ENCODE results near the gene CDC16. TPM values are rescaled to one million over a fixed set of nuclear protein-coding genes. Genes with fewer than 3 reads are reported as not detected.
A peak's percentile ranks its signal among the peaks of the same experiment; 100 is the strongest.
"Not testable (repeated sequence)": the region's sequence is repeated elsewhere in the genome, so short reads cannot be mapped to it uniquely, and the experiment has no call there.

The CDC16 gene
- total RNA-seq, 2 donors from 2014 or later = 44.5 to 45.1 TPM

- DNase-seq (no peak), ATAC-seq (no peak)
- intact Hi-C loops (cut with DNase I, micrococcal nuclease) = loop anchor here in 1 of 2 donors (2.0 kb wide), 1 partner anchor 275 kb away; no protein-coding TSS in a partner anchor
Measured at GRCh38 chr13:114226088-114226487, 8.6 kb upstream of the CDC16 start.

GRCh38 chr13:114226699-114227323 is 7.9 kb upstream of the CDC16 start:
- ATAC-seq (peak; percentile 96), DNase-seq (peak; percentile 72 to 92)
- intact Hi-C loops (cut with DNase I, micrococcal nuclease) = loop anchor here in 1 of 2 donors (2.0 kb wide), 1 partner anchor 276 kb away; no protein-coding TSS in a partner anchor

DNA sequence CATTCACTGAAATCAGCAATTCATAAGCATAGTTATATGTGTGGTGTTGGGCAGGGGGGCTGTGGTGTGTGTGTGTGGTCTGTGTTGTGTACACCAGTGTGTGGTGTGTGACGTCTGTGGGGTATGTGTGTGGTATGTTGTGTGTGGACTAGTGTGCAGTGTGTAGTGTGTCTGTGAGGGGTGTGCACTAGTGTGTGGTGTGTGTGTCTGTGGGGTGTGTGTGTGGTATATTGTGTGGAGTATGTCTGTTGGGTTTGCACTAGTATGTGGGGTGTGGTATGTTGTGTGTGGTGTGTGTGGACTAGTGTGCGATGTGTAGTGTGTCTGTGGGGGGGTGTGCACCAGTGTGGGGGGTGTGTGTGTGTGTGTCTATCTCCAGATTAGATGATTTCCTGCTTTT is 7.2 kb upstream of the CDC16 start:
- no peak for DNase-seq
- intact Hi-C loops (cut with DNase I, micrococcal nuclease) = loop anchor here in 1 of 2 donors (2.0 kb wide), 1 partner anchor 277 kb away; no protein-coding TSS in a partner anchor
- no peak for ATAC-seq

DNA sequence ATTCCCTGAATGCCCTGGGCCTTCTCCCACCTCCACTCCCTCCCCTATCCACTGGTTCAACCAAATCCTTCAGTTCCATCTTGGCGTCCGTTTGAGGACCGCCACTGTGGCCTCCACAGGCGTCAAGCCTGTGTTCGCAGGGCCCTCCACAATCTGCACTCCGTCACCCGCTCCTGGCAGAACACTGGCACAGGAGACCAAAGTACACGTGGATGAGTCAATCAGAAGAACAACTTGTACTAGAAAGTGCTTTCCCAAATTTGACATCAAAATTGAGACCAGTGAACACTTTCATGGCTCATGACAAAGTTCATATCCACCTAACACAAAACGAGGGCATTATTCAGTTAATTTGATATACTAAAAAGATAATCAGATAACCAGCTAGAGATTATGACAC is 6.5 kb upstream of the CDC16 start:
- intact Hi-C loops (cut with DNase I, micrococcal nuclease) = no loop called here
- no peak for ATAC-seq
- DNase-seq = no peak

DNA sequence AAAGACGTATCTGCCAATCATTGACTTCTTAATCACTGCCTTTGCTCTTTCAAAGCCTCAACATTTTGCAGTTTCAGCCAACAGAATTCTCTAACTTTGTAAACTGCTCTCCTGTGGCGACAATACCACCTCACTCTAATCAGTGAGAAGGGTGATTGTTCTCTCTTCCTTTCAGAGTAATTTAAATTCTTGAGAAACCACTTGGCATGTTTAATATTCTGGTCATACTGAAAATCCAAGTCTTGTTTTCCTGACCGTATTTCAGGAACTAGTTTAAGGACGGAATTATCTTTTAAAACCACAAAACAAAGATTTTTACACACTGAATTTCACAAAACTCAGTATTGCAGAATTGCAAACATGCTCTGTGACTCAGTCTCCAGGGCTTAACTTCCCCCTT is 5.2 kb upstream of the CDC16 start:
- ATAC-seq (no peak), DNase-seq (no peak)
- intact Hi-C loops (cut with DNase I, micrococcal nuclease) = no loop called here

GRCh38 chr13:114230117-114230516 is 4.6 kb upstream of the CDC16 start:
- DNase-seq (no peak), ATAC-seq (no peak)
- intact Hi-C loops (cut with DNase I, micrococcal nuclease) = no loop called here

GRCh38 chr13:114230575-114230974 is 4.1 kb upstream of the CDC16 start:
- ATAC-seq (no peak), DNase-seq (no peak)
- intact Hi-C loops (cut with DNase I, micrococcal nuclease) = no loop called here

GRCh38 chr13:114231886-114232285 is 2.8 kb upstream of the CDC16 start:
- DNase-seq (no peak), ATAC-seq (no peak)
- intact Hi-C loops (cut with DNase I, micrococcal nuclease) = no loop called here

GRCh38 chr13:114234266-114234644 is 442 bp upstream of the CDC16 start:
- no peak for DNase-seq
- intact Hi-C loops (cut with DNase I, micrococcal nuclease) = no loop called here
- no peak for ATAC-seq

DNA sequence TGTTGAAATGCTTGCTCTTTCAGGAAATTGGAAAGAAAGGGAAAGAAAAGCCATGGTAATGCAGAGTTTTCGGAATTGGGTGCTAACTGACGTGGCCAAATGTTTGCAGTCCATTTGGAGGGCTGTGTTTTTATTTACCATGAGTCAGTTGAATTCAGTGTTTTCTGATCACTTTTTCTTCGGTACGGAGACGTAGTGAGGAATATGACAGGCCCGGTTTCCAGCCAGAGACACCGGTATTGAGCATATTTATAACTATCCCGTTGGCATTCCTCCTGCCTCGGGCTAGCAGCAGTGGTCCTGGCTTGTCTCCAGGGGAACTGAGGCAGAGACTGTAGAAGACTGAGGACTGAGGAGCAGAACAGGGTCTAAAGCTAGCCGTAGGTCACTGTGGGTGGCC is 1.0 kb downstream of the CDC16 start:
- ATAC-seq (no peak), DNase-seq (peak in 1 of 2 donors; percentile 12)
- intact Hi-C loops (cut with DNase I, micrococcal nuclease) = no loop called here

DNA sequence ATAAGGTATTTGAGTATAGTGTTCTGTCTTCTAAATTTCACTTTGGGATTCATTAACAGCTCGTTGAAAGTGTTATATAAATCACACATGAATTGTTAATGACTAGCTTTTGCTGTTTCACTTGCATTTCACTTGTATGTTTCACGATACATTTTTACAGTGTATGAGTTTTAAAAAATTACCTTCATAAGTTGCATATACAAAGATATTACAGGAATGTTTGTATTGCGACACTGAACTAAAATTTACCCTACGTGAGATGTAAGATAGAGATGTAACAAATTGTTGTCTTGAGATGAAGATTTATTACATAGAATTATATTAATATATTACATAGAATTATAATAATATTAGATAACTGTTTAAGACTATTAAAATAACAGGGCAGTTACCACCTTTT is 1.5 kb downstream of the CDC16 start:
- no peak for DNase-seq
- intact Hi-C loops (cut with DNase I, micrococcal nuclease) = no loop called here
- no peak for ATAC-seq

GRCh38 chr13:114237415-114238112 is 2.9 kb downstream of the CDC16 start:
- intact Hi-C loops (cut with DNase I, micrococcal nuclease) = no loop called here
- no peak for DNase-seq
- no peak for ATAC-seq

DNA sequence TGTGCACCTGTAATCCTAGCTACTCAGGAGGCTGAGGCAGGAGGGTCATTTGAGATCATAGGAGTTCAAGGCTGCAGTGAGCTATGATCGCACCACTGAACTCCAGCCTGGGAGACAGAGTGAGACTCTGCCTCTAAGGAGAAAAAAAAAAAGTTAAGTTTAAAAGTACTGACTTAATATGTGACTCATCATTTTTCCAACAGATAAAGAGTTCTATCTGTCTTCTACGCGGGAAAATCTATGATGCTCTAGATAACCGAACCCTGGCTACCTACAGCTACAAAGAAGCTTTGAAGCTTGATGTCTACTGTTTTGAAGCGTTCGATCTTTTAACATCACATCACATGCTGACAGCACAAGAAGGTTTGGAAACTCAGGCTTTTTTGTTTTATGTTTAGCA is 7.2 kb downstream of the CDC16 start:
- intact Hi-C loops (cut with DNase I, micrococcal nuclease) = no loop called here
- DNase-seq (no peak), ATAC-seq (no peak)

- intact Hi-C loops (cut with DNase I, micrococcal nuclease) = no loop called here
- ATAC-seq (no peak), DNase-seq (no peak)
Measured at GRCh38 chr13:114243971-114244370, 9.3 kb downstream of the CDC16 start.

DNA sequence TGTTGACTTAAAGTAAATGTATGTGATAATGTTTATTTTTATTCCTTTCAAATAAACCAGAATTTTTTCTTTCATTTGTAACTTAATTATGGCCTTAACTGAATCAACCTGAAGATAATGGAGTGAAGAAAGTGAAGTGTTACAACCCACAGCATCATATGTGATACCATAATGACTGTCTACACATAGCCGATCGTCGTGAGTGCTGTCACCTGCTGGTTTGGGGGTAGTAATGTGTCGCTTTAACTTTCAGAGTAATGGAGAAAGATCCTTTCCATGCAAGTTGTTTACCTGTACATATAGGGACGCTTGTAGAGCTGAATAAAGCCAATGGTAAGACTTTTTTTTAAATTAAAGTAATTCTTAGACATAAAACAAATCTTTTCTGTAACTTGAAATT is 9.9 kb downstream of the CDC16 start:
- intact Hi-C loops (cut with DNase I, micrococcal nuclease) = no loop called here
- DNase-seq (no peak), ATAC-seq (no peak)

DNA sequence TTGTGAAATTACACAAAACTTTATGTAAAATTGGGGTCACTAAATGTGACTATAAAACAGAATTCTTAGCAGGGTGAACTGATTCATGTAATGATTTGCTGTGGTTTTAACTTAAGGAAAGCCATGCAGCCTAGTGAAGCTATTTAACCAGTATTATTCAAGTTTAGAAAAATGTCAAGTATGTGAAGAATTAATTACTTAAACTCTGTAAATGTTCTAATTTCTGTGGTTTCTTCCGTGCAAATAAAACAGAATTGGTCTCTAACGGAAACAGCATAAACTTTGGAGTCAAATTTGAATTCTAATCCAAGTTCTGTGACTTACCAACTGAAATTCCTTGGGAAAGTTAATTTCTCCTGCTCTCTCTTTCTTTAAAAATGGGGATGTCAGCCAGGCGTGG is 13.3 kb downstream of the CDC16 start:
- intact Hi-C loops (cut with DNase I, micrococcal nuclease) = no loop called here
- no peak for DNase-seq
- no peak for ATAC-seq

GRCh38 chr13:114249077-114249476 is 14.4 kb downstream of the CDC16 start:
- ATAC-seq (peak; percentile 94), DNase-seq (peak; percentile 37 to 56)
- intact Hi-C loops (cut with DNase I, micrococcal nuclease) = no loop called here

- DNase-seq; intact Hi-C loops (cut with DNase I, micrococcal nuclease); ATAC-seq: not testable (repeated sequence)
Measured at GRCh38 chr13:114251639-114252440, 17.1 kb downstream of the CDC16 start.

DNA sequence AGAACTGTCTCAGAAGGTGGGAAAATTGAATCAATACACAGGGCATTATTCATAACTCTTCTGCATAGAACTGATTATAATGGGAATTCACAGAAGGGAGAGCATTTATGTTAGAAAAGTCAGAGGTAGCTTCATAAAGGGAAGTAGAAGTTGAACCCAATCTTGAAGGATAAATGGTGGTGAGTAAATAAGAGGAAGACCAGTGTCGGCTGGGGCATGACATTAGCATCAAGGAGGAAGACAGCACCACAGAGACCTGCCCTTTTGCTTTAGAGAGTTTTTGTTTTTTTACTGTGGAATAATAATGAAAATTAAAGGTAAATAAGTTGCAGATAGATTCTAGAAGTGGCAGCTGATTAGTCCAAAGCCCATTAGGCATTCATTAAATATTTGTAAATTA is 21.9 kb downstream of the CDC16 start:
- no peak for ATAC-seq
- no peak for DNase-seq
- intact Hi-C loops (cut with DNase I, micrococcal nuclease) = no loop called here

- ATAC-seq = no peak
- DNase-seq = no peak
- intact Hi-C loops (cut with DNase I, micrococcal nuclease) = no loop called here
Measured at GRCh38 chr13:114257014-114257413, 22.3 kb downstream of the CDC16 start.
